GM23338 (cell line): ENCODE data around the gene TRAPPC3L. TPM values are rescaled to one million over a fixed set of nuclear protein-coding genes. Genes with fewer than 3 reads are reported as not detected.

Experiments
- ATAC-seq: fragments of 200-7000 bp; cut with Tn5 transposase; 3 replicates; pipeline ENCODE4 v1.9.1; 2020
- DNase-seq: peaks from one replicate; pipeline ENCODE4 v3.0.0-alpha.2; 2015; ENCODE audit warnings: low spot score
- H2AFZ ChIP-seq: fragments of 200-600 bp; sonication (generic); 2 replicates; pipeline ENCODE4 v1.8.0; 2016; ENCODE audit warnings: antibody characterized with exemption, mild to moderate bottlenecking, moderate library complexity
- H3F3A ChIP-seq: fragments of 200-600 bp; sonication (generic); replicated peaks from 2 replicates; pipeline ENCODE4 v1.8.0; 2017; ENCODE audit warnings: antibody characterized with exemption, mixed run types, low read depth
- H3K27ac ChIP-seq: fragments of 200-600 bp; sonication (generic); 2 replicates; pipeline ENCODE4 v1.6.1; 2016; ENCODE audit warnings: low read depth
- H3K27me3 ChIP-seq: fragments of 200-600 bp; sonication (generic); 2 replicates; pipeline ENCODE4 v1.8.0; 2016; ENCODE audit warnings: mild to moderate bottlenecking, mixed run types, moderate library complexity; ENCODE audit not compliant: insufficient read depth
- H3K36me3 ChIP-seq: fragments of 200-600 bp; sonication (generic); 2 replicates; pipeline ENCODE4 v1.8.0; 2016; ENCODE audit warnings: mild to moderate bottlenecking; ENCODE audit not compliant: insufficient read depth
- H3K4me1 ChIP-seq: fragments of 200-600 bp; sonication (generic); 2 replicates; pipeline ENCODE4 v1.8.0; 2016; ENCODE audit warnings: mild to moderate bottlenecking, moderate library complexity; ENCODE audit not compliant: insufficient read depth
- H3K4me2 ChIP-seq: fragments of 200-600 bp; sonication (generic); 2 replicates; pipeline ENCODE4 v1.7.1; 2017; ENCODE audit warnings: mixed run types
- H3K4me3 ChIP-seq: fragments of 200-600 bp; sonication (generic); 2 replicates; pipeline ENCODE4 v1.6.1; 2016; ENCODE audit warnings: mixed run types
- H3K79me2 ChIP-seq: fragments of 200-600 bp; sonication (generic); replicated peaks from 2 replicates; pipeline ENCODE4 v1.8.0; 2017; ENCODE audit warnings: mild to moderate bottlenecking; ENCODE audit not compliant: insufficient read depth
- H3K9me2 ChIP-seq: fragments of 200-600 bp; sonication (generic); 2 replicates; pipeline ENCODE4 v1.8.0; 2017; ENCODE audit not compliant: insufficient read depth
- H4K20me1 ChIP-seq: fragments of 200-600 bp; sonication (generic); replicated peaks from 2 replicates; pipeline ENCODE4 v1.8.0; 2017; ENCODE audit warnings: mild to moderate bottlenecking; ENCODE audit not compliant: insufficient read depth
- H3K27ac Mint-ChIP-seq: 2 replicates; pipeline ENCODE4 v1.8.0; 2020; ENCODE audit warnings: inconsistent platforms, mild to moderate bottlenecking, moderate library complexity, mixed read lengths
- H3K27me3 Mint-ChIP-seq: 3 replicates; pipeline ENCODE4 v1.8.0; 2022; ENCODE audit warnings: low read depth, mild to moderate bottlenecking, moderate library complexity, mixed read lengths, inconsistent platforms; ENCODE audit not compliant: insufficient read depth, poor library complexity
- H3K36me3 Mint-ChIP-seq: 3 replicates; pipeline ENCODE4 v1.8.0; 2021; ENCODE audit warnings: low read depth, mild to moderate bottlenecking, inconsistent platforms, moderate library complexity, mixed read lengths
- H3K4me1 Mint-ChIP-seq: 3 replicates; pipeline ENCODE4 v1.8.0; 2020; ENCODE audit warnings: mild to moderate bottlenecking, inconsistent platforms, mixed read lengths
- H3K4me3 Mint-ChIP-seq: 3 replicates; pipeline ENCODE4 v1.8.0; 2021; ENCODE audit warnings: moderate library complexity, mild to moderate bottlenecking, inconsistent platforms, mixed read lengths
- H3K9me3 Mint-ChIP-seq: 3 replicates; pipeline ENCODE4 v1.8.0; 2020; ENCODE audit warnings: moderate library complexity, mild to moderate bottlenecking, inconsistent platforms, mixed read lengths
- CTCF ChIP-seq, 2 experiments: fragments of 200-600 bp in 1 of 2; sonication (generic) in 1 of 2; conservative IDR thresholded peaks; 2 replicates each; pipeline versions ENCODE4 v1.5.1 to v1.6.1; 2016 to 2017; ENCODE audit warnings: antibody characterized with exemption in 2 of 2, low read depth in 2 of 2, mild to moderate bottlenecking in 2 of 2, moderate library complexity in 1 of 2
- ETS1 ChIP-seq: IDR thresholded peaks from 2 replicates; pipeline ENCODE4 v1.6.1; 2016; ENCODE audit warnings: antibody characterized with exemption
- EZH2phosphoT487 ChIP-seq: fragments of 200-600 bp; sonication (generic); IDR thresholded peaks from one replicate; pipeline ENCODE4 v1.8.1; 2018; ENCODE audit warnings: antibody characterized with exemption; ENCODE audit not compliant: unreplicated experiment
- JUNB ChIP-seq: IDR thresholded peaks from one replicate; pipeline ENCODE4 v1.6.1; 2016; ENCODE audit warnings: antibody characterized with exemption; ENCODE audit not compliant: unreplicated experiment
- NANOG ChIP-seq: IDR thresholded peaks from 2 replicates; pipeline ENCODE4 v1.6.1; 2016; ENCODE audit warnings: antibody characterized with exemption, borderline replicate concordance
- POLR2AphosphoS5 ChIP-seq: IDR thresholded peaks from 2 replicates; pipeline ENCODE4 v1.6.1; 2016; ENCODE audit warnings: antibody characterized with exemption, low read depth
- REST ChIP-seq: IDR thresholded peaks from one replicate; pipeline ENCODE4 v1.6.1; 2018; ENCODE audit warnings: antibody characterized with exemption; ENCODE audit not compliant: unreplicated experiment
- STAT1 ChIP-seq: IDR thresholded peaks from one replicate; pipeline ENCODE4 v1.6.1; 2016; ENCODE audit warnings: antibody characterized with exemption; ENCODE audit not compliant: unreplicated experiment
- ZNF114 ChIP-seq: fragments of 250-450 bp; sonication (Bioruptor Pico); IDR thresholded peaks from 2 replicates; pipeline ENCODE4 v1.5.0; 2020; ENCODE audit warnings: mild to moderate bottlenecking, moderate library complexity
- ZNF331 ChIP-seq: fragments of 250-450 bp; sonication (Bioruptor Pico); IDR thresholded peaks from 2 replicates; pipeline ENCODE4 v1.5.0; 2020; ENCODE audit warnings: low read depth, mild to moderate bottlenecking, moderate library complexity
- ZNF462 ChIP-seq: fragments of 250-450 bp; sonication (Bioruptor Pico); IDR thresholded peaks from 2 replicates; pipeline ENCODE4 v1.5.0; 2020; ENCODE audit warnings: mild to moderate bottlenecking, moderate library complexity
- polyA plus RNA-seq: library from polyadenylated mRNA; unstranded; fragments of >200 nt; fragmentation: Nextera tagmentation; extraction: Ambion mirVana; gene quantifications from 2 replicates; pipeline ENCODE4 v1.2.1, GENCODE V29; 2016
- total RNA-seq: library from RNA; depleted of rRNA; stranded (reverse); fragments of >200 nt; shearing (Covaris generic); gene quantifications from 2 replicates; pipeline ENCODE4 v1.2.3, GENCODE V29; 2014

The TRAPPC3L gene
- total and polyA plus RNA-seq, 2 experiments from 2014 or later, result not detected

- no peak for TF ChIP-seq ZNF462 (CRISPR knock-in tag)
- TF ChIP-seq POLR2AphosphoS5, result no peak
Observed at GRCh38 chr6:116483616-116484015, 61.9 kb downstream of the TRAPPC3L start (continued).

- Histone ChIP-seq H3K27me3 (no peaks in the 10 kb centered on the region), H4K20me1 (no peaks in the 10 kb centered on the region), H3K4me3 (no peak overlapping the region), H3K4me2 (no peak overlapping the region), H3K4me1 (no peaks in the 10 kb centered on the region), H2AFZ (no peak overlapping the region), H3F3A (no peaks in the 10 kb centered on the region), H3K79me2 (no peaks in the 10 kb centered on the region), H3K9me2 (no peaks in the 10 kb centered on the region; the same call in 1 of the 2 replicates), H3K36me3 (no peaks in the 10 kb centered on the region), H3K27ac (no peak overlapping the region)
- Mint-ChIP-seq H3K9me3 (no peaks in the 10 kb centered on the region), H3K36me3 (no peaks in the 10 kb centered on the region), H3K4me3 (no peak overlapping the region), H3K4me1 (no peaks in the 10 kb centered on the region), H3K27me3 (peaks cover 2% of the 10 kb centered on the region), H3K27ac (no peak overlapping the region)
- no peak for ATAC-seq
- no peak for DNase-seq
- TF ChIP-seq ZNF114, result no peak
- TF ChIP-seq JUNB, result no peak
- no peak for TF ChIP-seq POLR2AphosphoS5
- TF ChIP-seq NANOG, result no peak
- TF ChIP-seq EZH2phosphoT487, result no peak
- no peak for TF ChIP-seq CTCF (conservative IDR thresholded peaks at IDR 0.05; ENCODE audit: low read depth in 2 of 2)
- no peak for TF ChIP-seq ZNF331
- TF ChIP-seq REST, result no peak
- TF ChIP-seq ETS1, result no peak
- TF ChIP-seq STAT1, result no peak
Observed at GRCh38 chr6:116482780-116483179, 62.7 kb downstream of the TRAPPC3L start.
